Heart left ventricle (tissue), 16 donors: ENCODE measurements around the gene SPTB. TPM values are rescaled to one million over a fixed set of nuclear protein-coding genes. Genes with fewer than 3 reads are reported as not detected.

Experiments used
- ATAC-seq, 4 donors: fragments of 200-7000 bp; cut with Tn5 transposase; one replicate each; pipeline ENCODE4 v1.9.1; 2020 to 2022; ENCODE audit warnings: moderate library complexity in 4 of 4, mild to moderate bottlenecking in 3 of 4, moderate number of reproducible peaks in 1 of 4
- DNase-seq, 5 donors: peaks; one replicate each; pipeline ENCODE4 v3.0.0-alpha.2; 2020
- H3K27ac ChIP-seq, 12 donors: fragments of 200-600 bp; sonication (generic) in 4 of 12; one replicate each; pipeline versions ENCODE4 v1.5.0 to v1.8.0; 2016 to 2022; ENCODE audit warnings: mild to moderate bottlenecking in 2 of 12
- H3K27me3 ChIP-seq, 9 donors: fragments of 200-600 bp; sonication (generic) in 2 of 9; one replicate each; pipeline versions ENCODE4 v1.5.1 to v1.8.0; 2016 to 2022; ENCODE audit warnings: mild to moderate bottlenecking in 3 of 9
- H3K36me3 ChIP-seq, 9 donors: fragments of 200-600 bp; sonication (generic) in 2 of 9; one replicate each; pipeline versions ENCODE4 v1.5.0 to v1.8.0; 2018 to 2022; ENCODE audit warnings: mild to moderate bottlenecking in 2 of 9
- H3K4me1 ChIP-seq, 12 donors: fragments of 200-600 bp; sonication (generic) in 4 of 12; one replicate each; pipeline versions ENCODE4 v1.5.0 to v1.8.0; 2016 to 2022; ENCODE audit warnings: mild to moderate bottlenecking in 3 of 12
- H3K4me3 ChIP-seq, 12 donors: fragments of 200-600 bp; sonication (generic) in 4 of 12; one replicate each; pipeline versions ENCODE4 v1.5.0 to v1.8.0; 2017 to 2022; ENCODE audit warnings: mild to moderate bottlenecking in 9 of 12, moderate library complexity in 4 of 12
- H3K9me3 ChIP-seq, 12 donors: fragments of 200-600 bp; sonication (generic) in 4 of 12; one replicate each; pipeline versions ENCODE4 v1.5.0 to v1.8.0; 2016 to 2022; ENCODE audit warnings: mild to moderate bottlenecking in 1 of 12
- POLR2A ChIP-seq, 2 donors: fragments of 450-650 bp; IDR thresholded peaks; one replicate each; pipeline ENCODE4 v1.6.1; 2017; ENCODE audit warnings: antibody characterized with exemption in 2 of 2, mild to moderate bottlenecking in 2 of 2, moderate library complexity in 2 of 2
- WGBS, 4 donors: extraction: QIAGEN DNeasy Blood & Tissue Kit in 2 of 4; methylation state at CpG; one replicate each; pipeline versions ENCODE4 v1.1.5 to v1.1.7; 2013 to 2018; 5-methylcytosine and 5-hydroxymethylcytosine counted together
- intact Hi-C, 10 donors: fragments of 100-400 bp; cut with DNase I; formaldehyde crosslinking; loops; one replicate each; pipeline versions ENCODE4 v1.11.1 to v1.14.2; 2022
- polyA plus RNA-seq, 2 donors: library from polyadenylated mRNA; stranded (reverse); fragments of 200-250 nt; gene quantifications; one replicate each; pipeline ENCODE4 v1.2.3, GENCODE V29; 2013
- total RNA-seq, 9 donors: library from RNA; depleted of rRNA in 2 of 9; stranded (reverse); fragments of >200 nt in 2 of 9; fragmentation: NEBNext Ultra II Directional in 3 of 9; extraction: Animal tissue kit (Norgen Biotek cat#: 25700) in 3 of 9; gene quantifications; one replicate each; pipeline versions ENCODE4 v1.1.0 to v1.2.4, GENCODE V29; 2016 to 2023
- TF ChIP-seq, protein P1 (sequence below), 12 donors: fragments of 200-600 bp; sonication (generic) in 4 of 12; IDR thresholded peaks; one replicate each; pipeline versions ENCODE4 v1.5.0 to v1.8.0; 2018 to 2022; ENCODE audit warnings: antibody characterized with exemption in 12 of 12, mild to moderate bottlenecking in 5 of 12
- donor health status: ischemic (EF 13 %, LVEDD 7.1; RV severe dilation, severe dysfunction).
- donor health status: healthy with polysubstance abuse.
- donor health status: DM: no; HTN: yes; CAD: no.
- donor health status: DM: no; HTN: no; CAD: no.
- donor health status: ischemic (EF 25% LVEDD 6.9; RV normal size, moderate dysfunction).
- donor health status: ischemic (EF 25% LVEDD 5.7; RV mildly dilated, moderate dysfunction).
- donor health status: healthy.
- donor health status: DM: yes; HTN: yes; CAD: no.
- donor health status: ischemic (EF 35%, LVEDD 5.7; RV mildly dilated, moderate dysfunction).
- donor health status: nonischemic (EF 11% LVEDD 7.7; RV severe dilation, severe dysfunction).
- donor health status: DM: yes; HTN: yes; CAD: no.
- donor health status: PGD.
- donor health status: ischemic (EF 29% LVEDD 5.4; RV normal size, mild dysfunction).
- donor health status: nonischemic (EF 23%, LVEDD 6.1; RV moderate dilation, normal function).

Gene SPTB
- total and polyA plus RNA-seq, 11 donors = 60.3 to 195 (median 92.6) TPM

DNA sequence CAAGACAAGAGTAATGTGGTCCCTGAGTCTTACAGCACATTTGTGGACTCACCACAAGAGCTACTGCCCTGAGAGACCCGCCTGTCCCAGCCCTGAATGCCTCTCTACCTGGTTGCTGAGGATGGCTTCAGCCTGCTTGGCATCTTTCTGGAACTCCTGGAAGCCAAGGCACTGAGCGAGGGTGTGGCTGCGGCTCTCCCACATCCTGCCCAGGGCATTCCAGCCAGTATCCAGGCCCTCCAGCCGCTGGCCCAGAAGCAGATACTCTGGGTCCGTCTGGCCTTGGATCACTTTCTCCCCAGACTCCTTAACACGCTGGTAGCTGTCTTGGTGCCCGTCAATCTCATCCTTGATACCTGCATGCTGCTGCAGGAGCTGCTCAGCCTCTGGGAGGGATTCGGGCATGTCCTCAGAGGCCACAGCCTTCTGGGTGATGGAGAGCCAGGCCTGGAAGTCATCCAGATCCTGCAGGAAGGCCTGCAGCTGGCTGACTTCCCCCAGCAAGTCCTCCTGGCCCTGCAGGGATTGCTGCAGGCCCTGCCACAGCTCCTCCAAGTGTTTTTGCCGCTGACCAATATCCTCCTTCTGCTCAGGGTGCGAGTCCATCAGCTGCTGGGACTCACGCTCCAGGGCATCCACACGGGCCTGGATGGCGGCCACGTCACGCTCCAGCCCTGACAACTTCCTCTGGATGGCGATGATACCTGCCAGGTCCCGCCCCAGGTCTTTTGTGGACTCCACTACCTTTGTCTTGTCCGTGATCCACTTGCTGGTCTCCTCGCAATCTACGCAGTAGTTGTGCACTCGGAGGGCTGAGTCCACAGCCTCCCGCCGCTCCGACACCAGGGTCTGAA, 93.2 kb downstream of the SPTB start:
- intact Hi-C loops = no loop called here
- Histone ChIP-seq H3K36me3 (peaks cover 0 to 53% (median 21%) of the 10 kb centered on the region in 9 donors), H3K9me3 (no peaks in the 10 kb centered on the region), H3K27me3 (no peaks in the 10 kb centered on the region), H3K4me1 (peaks cover 0 to 8% (median 0%) of the 10 kb centered on the region in 12 donors), H3K27ac (no peak overlapping the region), H3K4me3 (no peak overlapping the region)
- peak in 3 of 4 donors; percentile 61 to 64 (median 63) for ATAC-seq
- TF ChIP-seq, protein P1, sequence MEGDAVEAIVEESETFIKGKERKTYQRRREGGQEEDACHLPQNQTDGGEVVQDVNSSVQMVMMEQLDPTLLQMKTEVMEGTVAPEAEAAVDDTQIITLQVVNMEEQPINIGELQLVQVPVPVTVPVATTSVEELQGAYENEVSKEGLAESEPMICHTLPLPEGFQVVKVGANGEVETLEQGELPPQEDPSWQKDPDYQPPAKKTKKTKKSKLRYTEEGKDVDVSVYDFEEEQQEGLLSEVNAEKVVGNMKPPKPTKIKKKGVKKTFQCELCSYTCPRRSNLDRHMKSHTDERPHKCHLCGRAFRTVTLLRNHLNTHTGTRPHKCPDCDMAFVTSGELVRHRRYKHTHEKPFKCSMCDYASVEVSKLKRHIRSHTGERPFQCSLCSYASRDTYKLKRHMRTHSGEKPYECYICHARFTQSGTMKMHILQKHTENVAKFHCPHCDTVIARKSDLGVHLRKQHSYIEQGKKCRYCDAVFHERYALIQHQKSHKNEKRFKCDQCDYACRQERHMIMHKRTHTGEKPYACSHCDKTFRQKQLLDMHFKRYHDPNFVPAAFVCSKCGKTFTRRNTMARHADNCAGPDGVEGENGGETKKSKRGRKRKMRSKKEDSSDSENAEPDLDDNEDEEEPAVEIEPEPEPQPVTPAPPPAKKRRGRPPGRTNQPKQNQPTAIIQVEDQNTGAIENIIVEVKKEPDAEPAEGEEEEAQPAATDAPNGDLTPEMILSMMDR (IDR thresholded peaks at IDR 0.05) = no peak
- no peak for TF ChIP-seq POLR2A (IDR thresholded peaks at IDR 0.05)
- peak in 3 of 5 donors; percentile 38 to 72 (median 62) for DNase-seq
- WGBS, 4 donors = 76 to 83% (median 80%) methylated on average over 21 to 24 of the region's 24 CpGs

DNA sequence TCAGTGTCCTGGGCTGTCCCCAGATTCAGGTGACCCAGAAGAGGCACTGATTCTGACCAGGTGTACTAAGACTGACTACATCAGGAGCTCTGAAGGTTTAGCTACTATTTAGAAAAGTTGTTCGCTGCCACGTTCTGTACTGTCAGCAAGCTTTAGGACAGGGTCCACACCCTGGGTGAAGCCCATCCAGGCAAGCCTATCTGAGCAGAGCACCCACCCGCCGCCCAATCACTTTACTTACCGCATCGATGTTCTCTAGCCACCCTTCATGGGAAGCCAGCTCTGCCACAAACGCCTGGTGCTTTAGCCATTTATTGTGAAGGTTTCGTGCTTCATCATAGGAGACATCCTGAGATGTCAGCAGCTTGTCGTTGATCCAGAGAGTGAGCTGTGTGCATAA, 95.7 kb downstream of the SPTB start:
- DNase-seq (no peak), ATAC-seq (no peak)
- H3K9me3 ChIP-seq = no peaks in the 10 kb centered on the region
- no peak overlapping the region for H3K4me3 ChIP-seq
- 90 to 97% (median 96%) methylated on average over 9 of the region's 9 CpGs for WGBS, 4 donors
- TF ChIP-seq POLR2A (IDR thresholded peaks at IDR 0.05) = no peak
- TF ChIP-seq, protein P1 (IDR thresholded peaks at IDR 0.05) = no peak
- H3K4me1 ChIP-seq = peaks cover 0 to 19% (median 5%) of the 10 kb centered on the region in 12 donors
- H3K27ac ChIP-seq = no peak overlapping the region
- peaks cover 0 to 49% (median 9%) of the 10 kb centered on the region in 9 donors for H3K36me3 ChIP-seq
- H3K27me3 ChIP-seq = no peaks in the 10 kb centered on the region
- intact Hi-C loops = no loop called here

DNA sequence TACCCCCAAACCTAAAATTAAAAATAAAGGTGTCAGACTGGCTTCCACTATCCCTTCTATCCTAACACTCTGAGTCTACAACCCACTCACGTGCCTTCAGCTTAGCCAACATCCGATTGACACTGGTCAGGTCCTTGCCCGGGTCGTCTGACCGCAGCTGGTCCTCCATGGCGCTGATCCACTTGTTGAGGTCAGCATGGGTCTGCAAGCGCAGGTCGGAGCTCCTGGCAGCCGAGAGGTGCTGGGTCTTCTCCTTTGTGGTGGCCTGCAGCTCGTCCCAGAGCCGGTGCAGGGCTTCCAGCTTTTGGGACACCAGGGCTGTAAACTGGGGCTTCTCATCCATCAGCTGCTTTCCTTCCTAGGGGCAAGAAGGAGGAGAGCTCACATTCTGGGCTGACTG, 97.5 kb downstream of the SPTB start:
- ATAC-seq (no peak), DNase-seq (no peak)
- H3K9me3 ChIP-seq = no peaks in the 10 kb centered on the region
- intact Hi-C loops = no loop called here
- H3K36me3 ChIP-seq = peaks cover 0 to 49% (median 9%) of the 10 kb centered on the region in 9 donors
- H3K27ac ChIP-seq = no peak overlapping the region
- H3K4me3 ChIP-seq = no peak overlapping the region
- peaks cover 0 to 37% (median 21%) of the 10 kb centered on the region in 12 donors for H3K4me1 ChIP-seq
- 89 to 95% (median 92%) methylated on average over 11 of the region's 11 CpGs for WGBS, 4 donors
- TF ChIP-seq, protein P1 (IDR thresholded peaks at IDR 0.05) = no peak
- TF ChIP-seq POLR2A (IDR thresholded peaks at IDR 0.05) = no peak
- H3K27me3 ChIP-seq = no peaks in the 10 kb centered on the region

GRCh38 chr14:64779472-64779871, 100.2 kb downstream of the SPTB start:
- WGBS, 4 donors = 58 to 69% (median 60%) methylated on average over 6 to 7 of the region's 7 CpGs

More at GRCh38 chr14:64779472-64779871, 100.2 kb downstream of the SPTB start:
- no peaks in the 10 kb centered on the region for H3K27me3 ChIP-seq
- intact Hi-C loops = no loop called here
- H3K4me3 ChIP-seq = no peak overlapping the region
- DNase-seq (peak in 4 of 5 donors; percentile 66 to 79 (median 73)), ATAC-seq (peak; percentile 77 to 85 (median 82))
- H3K4me1 ChIP-seq = peaks cover 0 to 36% (median 21%) of the 10 kb centered on the region in 12 donors
- peak overlapping the region in 7 of 12 donors; percentile 58 to 86 (median 80) for H3K27ac ChIP-seq
- no peaks in the 10 kb centered on the region for H3K9me3 ChIP-seq
- peaks cover 0 to 35% (median 3%) of the 10 kb centered on the region in 9 donors for H3K36me3 ChIP-seq
- no peak for TF ChIP-seq POLR2A (IDR thresholded peaks at IDR 0.05)
